NCI-H524 treated with DMSO at 0.1 percent for 48 hours (cell line): ENCODE data around the gene SRF.

ENCODE experiments used
- DNase-seq: peaks from one replicate; lab custom pipeline; 2025; lab: John Stamatoyannopoulos, UW

Gene SRF

DNA sequence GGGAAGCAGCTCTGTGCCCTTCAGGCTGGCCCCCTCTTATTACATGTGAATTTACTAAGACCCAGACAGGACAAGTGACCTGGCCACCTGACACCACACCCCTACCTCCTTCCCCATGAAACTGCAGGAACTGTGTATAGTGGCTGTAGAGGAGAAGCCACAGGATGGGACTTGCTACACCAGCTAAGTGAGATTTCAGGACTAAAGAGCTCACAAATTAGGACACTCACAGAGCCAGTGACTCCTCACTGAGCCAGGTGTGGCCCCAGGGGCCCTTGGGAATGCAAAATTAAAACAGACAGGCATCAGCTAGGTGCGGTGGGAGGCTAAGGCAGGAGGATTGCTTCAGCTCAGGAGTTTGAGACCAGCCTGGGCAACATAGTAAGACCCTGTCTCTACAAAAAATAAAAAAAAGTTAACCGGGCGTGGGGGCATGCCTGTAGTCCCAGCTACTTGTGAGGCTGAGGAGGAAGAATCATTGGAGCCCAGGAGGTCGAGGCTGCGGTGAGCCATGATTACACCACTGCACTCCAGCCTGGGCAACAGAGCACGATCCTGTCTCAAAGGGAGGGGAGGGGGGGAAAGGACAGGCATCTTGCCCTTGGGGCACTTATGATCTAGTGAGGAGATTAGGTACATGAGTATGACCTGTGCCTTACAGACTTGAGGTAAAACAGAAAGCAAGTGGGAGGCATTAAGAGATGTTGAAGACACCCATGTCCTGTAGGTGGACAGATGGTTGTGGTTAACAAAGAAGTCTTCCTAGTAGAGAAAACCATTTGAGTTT lies 23.2 kb upstream of the SRF start:
- no peak for DNase-seq

DNA sequence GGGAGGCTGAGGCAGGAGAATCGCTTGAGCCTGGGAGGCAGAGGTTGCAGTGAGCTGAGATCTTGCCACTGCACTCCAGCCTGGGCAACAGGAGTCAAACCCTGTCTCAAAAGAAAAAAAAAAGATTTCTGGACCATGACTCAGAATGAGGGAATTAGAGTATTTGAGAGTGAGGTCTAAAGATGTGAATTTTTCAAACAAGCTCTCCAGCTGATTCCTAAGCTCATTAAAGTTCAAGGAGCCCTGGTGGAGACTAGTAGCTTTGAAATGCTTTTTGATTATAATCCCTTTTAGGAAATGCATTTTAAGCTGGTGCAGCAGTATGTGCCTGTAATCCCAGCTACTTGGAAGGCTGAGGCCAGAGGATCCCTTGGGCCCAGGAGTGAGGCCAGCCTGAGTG lies 21.8 kb upstream of the SRF start:
- DNase-seq: peak; percentile 13

DNA sequence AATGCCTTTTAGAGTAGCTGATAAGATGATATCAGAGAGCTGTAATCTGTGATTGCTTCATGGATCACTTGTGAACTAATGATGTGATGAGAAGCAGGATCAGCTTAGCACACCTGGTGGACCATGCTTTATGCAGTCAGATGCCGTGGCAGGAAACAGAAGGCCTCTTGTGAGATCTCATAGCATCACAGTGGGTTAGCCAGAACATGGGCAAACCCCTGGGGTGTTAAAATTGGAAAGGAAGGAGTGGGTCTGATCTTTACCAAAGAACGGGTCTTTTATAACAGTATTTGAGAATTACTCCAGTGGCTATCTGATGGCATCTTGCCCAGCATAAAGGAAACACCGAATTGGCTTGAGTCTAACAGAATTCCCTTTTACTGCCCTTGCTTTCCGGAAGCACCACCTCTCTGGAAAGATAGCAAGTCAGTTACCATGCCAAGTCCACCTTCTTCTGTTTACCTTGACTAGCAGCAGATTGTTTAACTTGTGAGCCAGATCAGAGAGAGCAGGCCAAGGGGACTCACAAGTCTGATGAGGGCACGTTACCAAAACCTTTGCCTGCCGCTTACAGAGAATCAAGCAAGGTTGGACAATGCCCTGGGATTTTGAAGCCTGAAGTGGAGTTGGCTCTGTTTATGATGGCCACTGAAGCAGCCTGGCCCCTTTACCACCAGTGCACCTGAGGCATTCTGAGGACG lies 20.9 kb upstream of the SRF start:
- no peak for DNase-seq

DNA sequence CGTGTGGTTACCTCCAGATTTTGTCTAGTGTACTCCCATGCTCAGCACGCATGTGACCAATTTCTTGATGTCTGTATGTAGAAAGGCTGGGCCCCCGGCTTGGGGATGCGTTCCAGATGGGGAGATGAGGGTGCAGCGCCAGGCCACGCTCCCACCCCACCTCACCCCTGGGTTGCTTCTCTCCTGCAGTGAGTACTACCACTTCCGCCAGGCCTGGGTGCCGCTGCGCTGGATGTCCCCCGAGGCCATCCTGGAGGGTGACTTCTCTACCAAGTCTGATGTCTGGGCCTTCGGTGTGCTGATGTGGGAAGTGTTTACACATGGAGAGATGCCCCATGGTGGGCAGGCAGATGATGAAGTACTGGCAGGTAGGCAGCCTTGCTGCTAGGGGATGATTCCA lies 11.5 kb upstream of the SRF start:
- peak; percentile 1 for DNase-seq

GRCh38 chr6:43163899-43164298 lies 7.2 kb upstream of the SRF start:
- no peak for DNase-seq

DNA sequence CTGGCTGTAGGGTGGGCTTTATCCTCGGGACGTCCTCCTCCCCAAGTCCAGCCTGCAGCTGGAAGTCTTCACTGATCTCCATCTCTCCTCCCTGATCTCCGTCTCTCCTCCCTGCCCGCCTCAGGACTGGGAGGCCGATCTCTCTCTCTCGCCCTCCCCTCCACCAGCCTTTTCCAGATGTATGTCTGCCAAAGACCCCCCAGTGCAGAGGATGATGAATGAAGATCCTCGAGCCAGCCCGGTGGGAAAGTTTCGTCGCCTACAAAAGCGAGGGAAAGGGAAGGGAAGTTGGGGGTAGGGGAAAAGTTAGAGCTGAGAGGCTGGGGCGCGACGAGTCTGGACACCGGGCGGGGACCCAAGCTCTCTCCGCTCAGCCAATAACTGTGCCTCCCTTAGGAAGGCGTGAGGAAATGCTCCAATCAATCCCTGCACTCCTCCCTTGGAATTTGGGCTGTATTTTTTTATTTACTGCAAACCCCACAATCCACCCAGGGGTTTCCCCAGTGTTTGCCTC lies 595 bp upstream of the SRF start:
- no peak for DNase-seq

GRCh38 chr6:43171707-43172103 lies 636 bp downstream of the SRF start:
- no peak for DNase-seq

GRCh38 chr6:43172104-43173007 lies 1.3 kb downstream of the SRF start:
- DNase-seq: no peak

GRCh38 chr6:43173591-43174262 lies 2.7 kb downstream of the SRF start:
- DNase-seq: no peak

DNA sequence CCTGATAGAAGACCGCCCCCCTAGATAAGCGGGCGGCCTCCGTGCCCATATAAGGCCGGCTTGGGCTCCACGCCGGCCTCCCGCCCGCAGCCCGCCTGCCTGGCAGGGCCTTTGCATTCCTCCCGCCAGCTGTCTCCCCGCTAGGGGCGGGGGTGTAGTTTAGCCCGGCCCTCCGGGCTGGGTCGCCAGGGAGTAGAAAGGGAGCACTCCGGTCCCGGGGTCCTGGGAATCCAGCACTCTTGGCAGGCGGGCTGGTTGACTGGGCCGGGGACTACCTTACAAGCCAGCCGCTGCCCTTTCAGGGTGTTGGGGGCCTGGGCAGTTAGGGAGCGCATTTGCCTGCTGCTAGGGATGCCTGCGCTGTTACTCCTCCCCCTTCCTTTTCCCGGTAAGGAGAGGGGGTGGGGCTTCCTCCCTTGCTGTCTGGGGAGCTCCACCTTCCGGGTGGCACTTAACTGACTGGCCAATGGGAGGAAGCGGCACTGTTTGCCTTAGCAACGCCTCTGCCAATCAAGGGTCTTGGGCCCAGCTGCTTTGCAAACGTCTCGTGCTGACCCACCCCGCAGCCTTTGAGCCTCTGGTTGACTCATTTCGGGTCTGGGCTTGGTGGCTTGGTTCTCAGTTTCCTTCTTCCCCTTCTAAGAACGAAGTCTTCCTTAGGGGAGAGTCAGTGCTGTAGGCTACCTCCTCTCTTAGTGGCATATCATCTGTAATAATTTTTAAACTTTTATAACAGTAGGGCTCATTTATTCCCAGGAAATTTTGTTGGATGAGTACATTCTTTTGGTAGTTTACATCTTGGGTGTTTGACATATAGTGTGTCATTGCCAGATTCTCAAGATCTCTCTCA lies 3.4 kb downstream of the SRF start:
- peak; percentile 87 for DNase-seq

DNA sequence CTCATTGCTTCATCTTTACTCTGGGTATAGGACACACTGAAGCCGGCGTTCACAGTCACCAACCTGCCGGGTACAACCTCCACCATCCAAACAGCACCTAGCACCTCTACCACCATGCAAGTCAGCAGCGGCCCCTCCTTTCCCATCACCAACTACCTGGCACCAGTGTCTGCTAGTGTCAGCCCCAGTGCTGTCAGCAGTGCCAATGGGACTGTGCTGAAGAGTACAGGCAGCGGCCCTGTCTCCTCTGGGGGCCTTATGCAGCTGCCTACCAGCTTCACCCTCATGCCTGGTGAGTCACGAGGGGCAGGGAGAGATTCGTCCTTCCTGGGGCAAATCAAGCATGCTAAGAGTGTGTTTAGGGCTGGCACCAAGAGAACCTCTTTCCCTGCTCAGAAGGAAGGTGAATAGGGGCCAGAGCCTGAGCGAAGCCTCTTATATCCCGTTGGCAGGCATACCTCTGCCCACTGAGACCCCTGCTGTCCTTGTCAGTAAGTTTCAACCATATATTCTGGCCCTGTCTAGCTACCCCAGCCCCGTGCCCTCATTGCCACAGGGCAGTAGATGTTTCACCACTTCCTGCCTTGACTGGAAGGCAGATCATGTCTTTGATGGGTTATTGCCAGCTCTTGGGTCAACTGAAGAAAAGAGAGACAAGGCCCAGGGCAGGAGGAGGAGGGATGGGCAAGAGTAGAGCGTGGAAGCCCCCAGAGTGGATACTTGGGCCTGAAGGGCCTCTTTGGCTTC lies 4.8 kb downstream of the SRF start:
- no peak for DNase-seq

DNA sequence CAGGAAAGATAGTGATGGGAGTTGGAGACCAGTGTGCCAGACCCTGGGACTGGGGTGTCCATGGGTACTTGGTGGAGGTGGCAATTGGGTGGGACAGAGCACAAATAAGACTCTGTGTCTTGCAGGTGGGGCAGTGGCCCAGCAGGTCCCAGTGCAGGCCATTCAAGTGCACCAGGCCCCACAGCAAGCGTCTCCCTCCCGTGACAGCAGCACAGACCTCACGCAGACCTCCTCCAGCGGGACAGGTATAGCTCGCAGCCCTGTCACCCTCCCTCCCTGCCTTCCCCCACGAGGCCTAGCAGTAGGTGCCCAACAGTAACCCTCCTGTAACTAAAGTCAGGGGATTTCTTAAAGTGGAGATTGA lies 5.3 kb downstream of the SRF start:
- no peak for DNase-seq

DNA sequence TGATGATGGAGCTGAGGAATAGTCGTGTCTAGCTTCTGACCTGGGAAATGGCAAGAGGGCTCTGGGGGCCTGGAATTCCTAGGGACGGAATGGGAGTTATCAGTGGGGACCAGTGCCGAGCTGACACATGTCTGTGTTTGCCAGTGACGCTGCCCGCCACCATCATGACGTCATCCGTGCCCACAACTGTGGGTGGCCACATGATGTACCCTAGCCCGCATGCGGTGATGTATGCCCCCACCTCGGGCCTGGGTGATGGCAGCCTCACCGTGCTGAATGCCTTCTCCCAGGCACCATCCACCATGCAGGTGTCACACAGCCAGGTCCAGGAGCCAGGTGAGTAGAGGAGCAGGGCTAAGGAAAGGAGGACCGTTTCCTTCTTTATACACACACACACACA lies 7.1 kb downstream of the SRF start:
- no peak for DNase-seq

DNA sequence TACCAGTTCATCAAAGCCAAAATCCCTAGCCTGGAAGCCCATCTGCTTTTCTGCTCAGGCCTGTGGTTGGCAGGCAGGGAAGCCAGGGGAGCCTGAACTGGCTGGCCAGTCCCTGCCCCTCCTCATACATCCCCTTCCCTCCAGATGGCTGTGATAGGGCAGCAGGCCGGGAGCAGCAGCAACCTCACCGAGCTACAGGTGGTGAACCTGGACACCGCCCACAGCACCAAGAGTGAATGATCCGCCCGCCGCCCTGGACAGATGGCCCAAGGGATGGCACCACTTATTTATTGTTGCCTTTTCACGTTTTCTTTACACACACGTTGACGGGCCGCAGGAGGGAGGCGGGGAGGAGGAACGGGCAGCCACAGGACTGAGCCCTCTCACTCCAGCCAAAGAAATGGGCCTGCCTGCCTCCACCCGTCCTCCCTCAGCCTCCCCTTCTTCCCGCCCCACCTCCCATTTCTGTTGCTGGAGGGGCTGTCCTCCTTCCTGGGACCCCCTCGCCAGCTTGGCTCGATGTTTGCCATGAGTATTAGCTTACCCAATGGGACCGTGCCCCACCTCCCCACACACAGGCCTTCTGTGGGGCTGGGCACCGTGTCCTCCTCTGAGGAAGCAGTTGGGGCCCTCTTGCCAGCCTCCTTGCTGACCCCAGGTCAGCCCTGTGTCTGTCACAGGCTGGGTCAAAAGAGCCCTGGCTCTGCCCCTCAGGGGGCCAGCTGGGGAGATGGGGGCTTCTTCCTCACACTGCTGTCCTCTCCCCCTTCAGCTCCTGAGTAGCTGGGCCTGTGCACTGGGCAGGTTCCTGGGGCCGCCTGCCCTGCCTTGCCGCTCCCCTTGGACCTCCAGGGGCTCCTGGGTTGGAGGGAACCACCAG lies 8.1 kb downstream of the SRF start:
- no peak for DNase-seq

DNA sequence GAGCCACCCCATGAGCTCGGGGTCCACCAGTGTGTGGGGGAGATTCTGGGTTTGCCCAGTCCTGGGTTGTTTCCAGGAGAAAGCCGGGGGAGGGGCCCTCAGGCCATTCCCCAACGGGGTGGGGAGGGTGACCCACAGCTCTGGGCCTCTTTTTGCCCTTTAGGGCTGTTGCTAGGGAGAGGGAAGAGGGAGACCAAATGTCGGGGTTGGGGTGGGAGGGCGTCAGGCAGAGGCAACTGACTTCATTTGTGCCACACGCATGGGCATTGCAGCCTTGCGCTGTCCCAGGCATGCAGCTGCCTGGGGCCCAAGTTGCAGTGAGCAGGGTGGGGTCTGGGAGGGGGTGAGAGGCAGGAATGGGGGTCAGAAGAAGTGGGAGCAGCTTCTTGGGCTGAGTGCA lies 9.0 kb downstream of the SRF start:
- no peak for DNase-seq

GRCh38 chr6:43180985-43181384 lies 9.9 kb downstream of the SRF start:
- DNase-seq: no peak

DNA sequence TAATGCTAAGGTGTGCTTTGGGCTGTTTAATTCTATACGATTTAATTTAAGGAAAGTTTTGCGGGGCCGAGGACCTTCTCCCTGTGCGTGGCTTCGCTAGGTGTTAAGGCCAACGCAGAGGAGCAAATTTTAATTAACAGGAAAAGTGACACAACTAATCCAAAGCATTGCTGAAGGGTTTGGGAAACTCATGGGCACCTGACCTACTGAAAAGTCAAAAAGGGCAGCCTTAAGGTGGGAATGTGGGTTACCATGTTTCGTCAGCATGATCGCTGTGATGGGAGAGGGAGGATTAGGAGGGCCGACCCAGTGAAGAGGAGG lies 10.5 kb downstream of the SRF start:
- no peak for DNase-seq

DNA sequence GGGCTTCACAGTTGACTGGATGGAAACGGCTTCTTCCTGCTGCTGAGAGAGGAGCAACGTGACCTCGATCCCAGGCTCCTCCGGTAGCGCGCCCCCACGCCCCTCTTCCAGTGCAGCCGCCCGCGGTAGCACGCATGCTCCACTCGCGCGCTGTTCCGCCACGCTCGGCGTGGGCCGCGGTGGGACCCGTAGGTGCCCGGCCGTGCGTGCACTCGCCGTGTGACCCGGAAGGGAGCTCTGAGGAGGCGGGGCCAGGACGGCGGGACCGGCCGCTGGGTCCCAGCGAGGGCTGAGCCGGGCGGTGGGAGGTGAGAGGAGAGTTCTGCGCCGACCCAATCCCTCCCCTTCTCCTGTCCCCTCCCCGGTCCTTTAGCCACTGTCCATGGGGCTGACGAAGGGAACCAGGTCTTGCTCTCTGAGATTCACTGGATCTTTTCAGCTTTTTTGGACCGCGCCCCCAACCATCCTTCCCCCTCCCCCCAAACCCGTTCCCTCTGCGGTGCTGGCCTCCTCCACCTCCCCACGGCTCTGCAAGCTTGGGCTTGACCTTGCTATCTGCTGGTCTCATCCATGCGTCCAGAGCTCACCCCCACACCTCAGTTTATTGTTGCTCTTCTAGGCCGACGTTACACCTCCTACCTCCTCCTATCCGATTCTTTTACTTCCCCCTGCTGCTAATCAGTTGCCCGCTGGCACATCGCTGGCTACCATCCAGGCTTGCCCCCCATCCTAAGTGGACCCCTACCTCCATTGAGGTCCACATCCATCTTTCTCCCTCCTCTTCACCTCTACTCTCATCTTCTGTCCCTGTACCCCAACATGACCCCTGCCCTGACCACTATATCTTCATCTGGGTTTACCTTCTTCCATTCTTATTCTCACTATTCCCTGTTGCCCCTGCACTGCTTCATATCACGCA lies 11.1 kb downstream of the SRF start, which contains the start of gene CUL9:
Gene CUL9 (plus strand): TSS at position 255 of the 919 bp plus-strand sequence. CDS start 2,115 bp downstream, outside the sequence.
- DNase-seq: no peak
